Cardiac fibroblast (primary cell): ENCODE data around the gene KMT2E.

Source experiments
- DNase-seq, 2 donors: peaks; one replicate each; pipeline versions ENCODE4 v3.0.0 to v3.0.0-alpha.2; 2010; ENCODE audit warnings: low read depth in 2 of 2
- H3K4me3 ChIP-seq, 2 donors: replicated peaks in 1 of 2; 1 replicate in 1 of 2; 2 replicates in 1 of 2; pipeline ENCODE4 v1.5.1; 2011; ENCODE audit warnings: low read depth in 2 of 2, low read length in 2 of 2, mild to moderate bottlenecking in 2 of 2, moderate library complexity in 1 of 2
- CTCF ChIP-seq: IDR thresholded peaks from one replicate; pipeline ENCODE4 v1.5.1; 2011; ENCODE audit warnings: low read depth, mild to moderate bottlenecking, low read length, inconsistent platforms

Gene KMT2E

GRCh38 chr7:104976966-104977636 is 36.9 kb upstream of the KMT2E start:
- H3K4me3 ChIP-seq = no peak overlapping the region
- no peak for TF ChIP-seq CTCF
- DNase-seq = peak in 1 of 2 donors; percentile 30

- H3K4me3 ChIP-seq = no peak overlapping the region
- peak in 1 of 2 donors; percentile 86 for DNase-seq
- no peak for TF ChIP-seq CTCF
These were observed 35.5 kb upstream of the KMT2E start for GRCh38 chr7:104978460-104978859.

- no peak overlapping the region for H3K4me3 ChIP-seq
- TF ChIP-seq CTCF = no peak
- peak; percentile 92 to 93 for DNase-seq
These were observed 34.7 kb upstream of the KMT2E start for GRCh38 chr7:104979167-104979841.

GRCh38 chr7:104980440-104980839 is 33.6 kb upstream of the KMT2E start:
- no peak overlapping the region for H3K4me3 ChIP-seq
- peak in 1 of 2 donors; percentile 88 for DNase-seq
- no peak for TF ChIP-seq CTCF

GRCh38 chr7:104980841-104981671 is 32.9 kb upstream of the KMT2E start:
- no peak overlapping the region for H3K4me3 ChIP-seq
- peak; percentile 70 to 81 for DNase-seq
- TF ChIP-seq CTCF = peak; percentile 50

- no peak for DNase-seq
- no peak overlapping the region for H3K4me3 ChIP-seq
- no peak for TF ChIP-seq CTCF
These were observed 32.4 kb upstream of the KMT2E start for GRCh38 chr7:104981672-104982037.
